Measurements from ENCODE around the gene PDE3A. TPM values are rescaled to one million over a fixed set of nuclear protein-coding genes. Genes with fewer than 3 reads are reported as not detected.
"Not testable (repeated sequence)": the region's sequence is repeated elsewhere in the genome, so short reads cannot be mapped to it uniquely, and the experiment has no call there.

Gene PDE3A
- polyA plus RNA-seq, 3 donors: 0.10 TPM; not detected in 2

- Mint-ChIP-seq H3K9me3 (peaks cover 6 to 15% (median 13%) of the 10 kb centered on the region in 7 donors), H3K36me3 (no peaks in the 10 kb centered on the region), H3K4me1 (no peaks in the 10 kb centered on the region), H3K27ac (no peak overlapping the region), H3K4me3 (no peak overlapping the region), H3K27me3 (ENCODE audit: low read depth in 3 of 3) (peaks cover 0 to 1% (median 0%) of the 10 kb centered on the region in 3 donors)
- no peak for DNase-seq
- Histone ChIP-seq H3K9me3 (replicated peaks in 1 of 2; ENCODE audit: control insufficient read depth in 1 of 2, insufficient read depth in 1 of 2, low read length in 2 of 2) (peaks cover 0 to 14% of the 10 kb centered on the region in 2 donors), H3K27ac (ENCODE audit: low read depth in 1 of 2, low read length in 2 of 2) (no peak overlapping the region), H3K4me2 (replicated peaks; ENCODE audit: extremely low read depth, low read length, poor library complexity, severe bottlenecking) (no peak overlapping the region), H3K4me1 (ENCODE audit: control insufficient read depth in 1 of 2, insufficient read depth in 2 of 2, low read length in 2 of 2) (no peaks in the 10 kb centered on the region), H4K20me1 (ENCODE audit: insufficient read depth, low read length) (no peaks in the 10 kb centered on the region), H3K36me3 (replicated peaks in 1 of 2; ENCODE audit: control insufficient read depth in 1 of 2, insufficient read depth in 2 of 2, low read length in 2 of 2) (no peaks in the 10 kb centered on the region), H3K4me3 (replicated peaks in 1 of 3; ENCODE audit: low read depth in 2 of 3, low read length in 3 of 3) (no peak overlapping the region), H3K79me2 (ENCODE audit: insufficient read depth, low read length) (no peaks in the 10 kb centered on the region), H2AFZ (ENCODE audit: insufficient read depth, low read depth, low read length, poor library complexity, severe bottlenecking) (no peak overlapping the region), H3K9ac (ENCODE audit: insufficient read depth, low read length, poor library complexity, severe bottlenecking) (no peak overlapping the region), H3K27me3 (ENCODE audit: control insufficient read depth in 2 of 2, insufficient read depth in 2 of 2, low read length in 2 of 2) (no peaks in the 10 kb centered on the region)
- WGBS (ENCODE audit: insufficient coverage): no CpG with 5 or more reads among the region's 2 CpGs
- peak; percentile 49 for TF ChIP-seq CTCF (IDR thresholded peaks at IDR 0.05)
- intact Hi-C loops (cut with micrococcal nuclease): no loop called here
Observed at GRCh38 chr12:20549108-20549719, 180.9 kb downstream of the PDE3A start.

GRCh38 chr12:20551742-20552442, 183.6 kb downstream of the PDE3A start:
- H2AFZ ChIP-seq (ENCODE audit: insufficient read depth, low read depth, low read length, poor library complexity, severe bottlenecking); H3K4me3 ChIP-seq (replicated peaks in 1 of 3; ENCODE audit: low read depth in 2 of 3, low read length in 3 of 3); H3K27me3 ChIP-seq (ENCODE audit: control insufficient read depth in 2 of 2, insufficient read depth in 2 of 2, low read length in 2 of 2); H3K36me3 ChIP-seq (replicated peaks in 1 of 2; ENCODE audit: control insufficient read depth in 1 of 2, insufficient read depth in 2 of 2, low read length in 2 of 2); H3K27ac ChIP-seq (ENCODE audit: low read depth in 1 of 2, low read length in 2 of 2); H3K27me3 Mint-ChIP-seq (ENCODE audit: low read depth in 3 of 3); H3K36me3 Mint-ChIP-seq; H3K9ac ChIP-seq (ENCODE audit: insufficient read depth, low read length, poor library complexity, severe bottlenecking); H3K4me2 ChIP-seq (replicated peaks; ENCODE audit: extremely low read depth, low read length, poor library complexity, severe bottlenecking); H4K20me1 ChIP-seq (ENCODE audit: insufficient read depth, low read length); H3K4me1 ChIP-seq (ENCODE audit: control insufficient read depth in 1 of 2, insufficient read depth in 2 of 2, low read length in 2 of 2); intact Hi-C loops (cut with micrococcal nuclease); H3K27ac Mint-ChIP-seq; H3K4me1 Mint-ChIP-seq; DNase-seq; H3K4me3 Mint-ChIP-seq; H3K79me2 ChIP-seq (ENCODE audit: insufficient read depth, low read length): not testable (repeated sequence)
- H3K9me3 ChIP-seq (replicated peaks in 1 of 2; ENCODE audit: control insufficient read depth in 1 of 2, insufficient read depth in 1 of 2, low read length in 2 of 2): peaks cover 0 to 14% of the 10 kb centered on the region in 2 donors
- WGBS (ENCODE audit: insufficient coverage): 97% methylated on average over 34 of the region's 48 CpGs
- peaks cover 6 to 15% (median 13%) of the 10 kb centered on the region in 7 donors for H3K9me3 Mint-ChIP-seq

GRCh38 chr12:20552586-20552985, 184.2 kb downstream of the PDE3A start:
- H3K36me3 Mint-ChIP-seq; H3K27ac Mint-ChIP-seq; H3K36me3 ChIP-seq (replicated peaks in 1 of 2; ENCODE audit: control insufficient read depth in 1 of 2, insufficient read depth in 2 of 2, low read length in 2 of 2); DNase-seq; H3K4me2 ChIP-seq (replicated peaks; ENCODE audit: extremely low read depth, low read length, poor library complexity, severe bottlenecking); H3K4me3 ChIP-seq (replicated peaks in 1 of 3; ENCODE audit: low read depth in 2 of 3, low read length in 3 of 3); H3K9ac ChIP-seq (ENCODE audit: insufficient read depth, low read length, poor library complexity, severe bottlenecking); H3K4me3 Mint-ChIP-seq; H3K4me1 Mint-ChIP-seq; H4K20me1 ChIP-seq (ENCODE audit: insufficient read depth, low read length); H3K4me1 ChIP-seq (ENCODE audit: control insufficient read depth in 1 of 2, insufficient read depth in 2 of 2, low read length in 2 of 2); H3K79me2 ChIP-seq (ENCODE audit: insufficient read depth, low read length); intact Hi-C loops (cut with micrococcal nuclease); H3K27me3 ChIP-seq (ENCODE audit: control insufficient read depth in 2 of 2, insufficient read depth in 2 of 2, low read length in 2 of 2); H2AFZ ChIP-seq (ENCODE audit: insufficient read depth, low read depth, low read length, poor library complexity, severe bottlenecking); H3K27ac ChIP-seq (ENCODE audit: low read depth in 1 of 2, low read length in 2 of 2); H3K27me3 Mint-ChIP-seq (ENCODE audit: low read depth in 3 of 3): not testable (repeated sequence)
- 98% methylated on average over 7 of the region's 23 CpGs for WGBS (ENCODE audit: insufficient coverage)
- peaks cover 0 to 14% of the 10 kb centered on the region in 2 donors for H3K9me3 ChIP-seq (replicated peaks in 1 of 2; ENCODE audit: control insufficient read depth in 1 of 2, insufficient read depth in 1 of 2, low read length in 2 of 2)
- H3K9me3 Mint-ChIP-seq: peaks cover 6 to 15% (median 13%) of the 10 kb centered on the region in 7 donors

Data from CD14-positive monocyte (primary cell).